Stimulated activated CD4-positive, alpha-beta T cell treated with anti-CD3 and anti-CD28 coated beads, Interleukin-1b, Interleukin-23, amount 100 ng/mL, for 1 hour (primary cell): Measurements from ENCODE around the gene NLRP9.

ENCODE experiments used
- DNase-seq, 2 donors: peaks; one replicate each; pipeline ENCODE4 v3.0.0-alpha.2; 2020; ENCODE audit warnings: low read depth in 2 of 2

The NLRP9 gene

GRCh38 chr19:55673465-55673864, 64.7 kb downstream of the NLRP9 start:
- DNase-seq = no peak

- DNase-seq = no peak
Measured at GRCh38 chr19:55672418-55672817, 65.8 kb downstream of the NLRP9 start.

GRCh38 chr19:55671054-55671378, 67.2 kb downstream of the NLRP9 start:
- no peak for DNase-seq

- DNase-seq = no peak
Measured at GRCh38 chr19:55670280-55671053, 67.7 kb downstream of the NLRP9 start.

- DNase-seq = no peak
Measured at GRCh38 chr19:55669418-55670279, 68.6 kb downstream of the NLRP9 start.

- no peak for DNase-seq
Measured at GRCh38 chr19:55668603-55669348, 69.4 kb downstream of the NLRP9 start.

GRCh38 chr19:55667958-55668357, 70.2 kb downstream of the NLRP9 start:
- DNase-seq = no peak

- DNase-seq = no peak
Measured at GRCh38 chr19:55667511-55667910, 70.7 kb downstream of the NLRP9 start.

- no peak for DNase-seq
Measured at GRCh38 chr19:55667006-55667381, 71.2 kb downstream of the NLRP9 start.

GRCh38 chr19:55666343-55667005, 71.7 kb downstream of the NLRP9 start:
- DNase-seq = no peak

- DNase-seq = no peak
Measured at GRCh38 chr19:55663846-55664536, 74.2 kb downstream of the NLRP9 start.

GRCh38 chr19:55661826-55662225, 76.4 kb downstream of the NLRP9 start:
- no peak for DNase-seq

- DNase-seq = no peak
Measured at GRCh38 chr19:55660991-55661390, 77.2 kb downstream of the NLRP9 start.

GRCh38 chr19:55660404-55660803, 77.8 kb downstream of the NLRP9 start:
- no peak for DNase-seq

GRCh38 chr19:55659822-55660221, 78.4 kb downstream of the NLRP9 start:
- DNase-seq = no peak

GRCh38 chr19:55658846-55659459, 79.2 kb downstream of the NLRP9 start:
- DNase-seq = no peak
